HUES64 (cell line): ENCODE measurements around the gene PTPN18.

Experiments used
- H3K27ac ChIP-seq: 2 replicates; pipeline ENCODE4 v1.7.0; 2013; ENCODE audit warnings: low read depth, low read length, inconsistent platforms
- H3K27me3 ChIP-seq: 2 replicates; pipeline ENCODE4 v1.6.1; 2013; ENCODE audit warnings: mild to moderate bottlenecking, low read length; ENCODE audit not compliant: insufficient read depth
- H3K36me3 ChIP-seq: 2 replicates; pipeline ENCODE4 v1.6.1; 2013; ENCODE audit warnings: mild to moderate bottlenecking, low read length; ENCODE audit not compliant: insufficient read depth
- H3K4me1 ChIP-seq: 2 replicates; pipeline ENCODE4 v1.6.1; 2013; ENCODE audit warnings: mild to moderate bottlenecking, low read length, moderate library complexity; ENCODE audit not compliant: insufficient read depth
- H3K4me3 ChIP-seq: 2 replicates; pipeline ENCODE4 v1.5.1; 2013; ENCODE audit warnings: mild to moderate bottlenecking, low read length, moderate library complexity
- H3K9ac ChIP-seq: 2 replicates; pipeline ENCODE4 v1.6.1; 2013; ENCODE audit warnings: mild to moderate bottlenecking, low read depth, low read length
- H3K9me3 ChIP-seq: 2 replicates; pipeline ENCODE4 v1.6.1; 2013; ENCODE audit warnings: low read depth, low read length; ENCODE audit not compliant: insufficient read depth
- WGBS: fragments of 150-250, 120-280 bp; methylation state at CpG from one replicate; pipeline ENCODE4 v1.1.7; 2013; ENCODE audit warnings: missing lambda C conversion rate; 5-methylcytosine and 5-hydroxymethylcytosine counted together

The PTPN18 gene

GRCh38 chr2:130353291-130354138, 2.3 kb upstream of the PTPN18 start:
- peaks cover 42% of the 10 kb centered on the region for H3K27me3 ChIP-seq
- H3K27ac ChIP-seq: no peak overlapping the region
- H3K36me3 ChIP-seq: peaks cover 1% of the 10 kb centered on the region
- H3K4me3 ChIP-seq: no peak overlapping the region
- H3K9ac ChIP-seq: no peak overlapping the region
- 94% methylated on average over 7 of the region's 7 CpGs for WGBS
- peaks cover 8% of the 10 kb centered on the region; the same call in 1 of the 2 replicates for H3K4me1 ChIP-seq
- no peaks in the 10 kb centered on the region for H3K9me3 ChIP-seq

- H3K4me1 ChIP-seq: peaks cover 8% of the 10 kb centered on the region; the same call in 1 of the 2 replicates
- peaks cover 42% of the 10 kb centered on the region for H3K27me3 ChIP-seq
- 65% methylated on average over 1 of the region's 1 CpG for WGBS
- H3K36me3 ChIP-seq: no peaks in the 10 kb centered on the region
- no peak overlapping the region for H3K9ac ChIP-seq
- no peaks in the 10 kb centered on the region for H3K9me3 ChIP-seq
- H3K27ac ChIP-seq: no peak overlapping the region
- no peak overlapping the region for H3K4me3 ChIP-seq
These were observed 1.8 kb upstream of the PTPN18 start for GRCh38 chr2:130354139-130354428.

- Histone ChIP-seq H3K36me3 (no peaks in the 10 kb centered on the region), H3K9ac (peak overlapping the region; percentile 43), H3K27me3 (peaks cover 42% of the 10 kb centered on the region), H3K9me3 (no peaks in the 10 kb centered on the region), H3K4me1 (peaks cover 8% of the 10 kb centered on the region; the same call in 1 of the 2 replicates), H3K27ac (no peak overlapping the region), H3K4me3 (peak overlapping the region; percentile 65)
- 24% methylated on average over 21 of the region's 21 CpGs for WGBS
These were observed 681 bp upstream of the PTPN18 start for GRCh38 chr2:130355172-130355577.

GRCh38 chr2:130357864-130358263, 2.0 kb downstream of the PTPN18 start:
- Histone ChIP-seq H3K4me3 (no peak overlapping the region), H3K36me3 (no peaks in the 10 kb centered on the region), H3K27me3 (peaks cover 42% of the 10 kb centered on the region), H3K9me3 (no peaks in the 10 kb centered on the region), H3K27ac (no peak overlapping the region), H3K4me1 (no peaks in the 10 kb centered on the region), H3K9ac (no peak overlapping the region)
- WGBS: 96% methylated on average over 7 of the region's 7 CpGs

- 0 out of 2 replicates have a peak, but pooled peaks cover 2% of the 10 kb centered on the region for H3K9me3 ChIP-seq
- H3K4me1 ChIP-seq: no peaks in the 10 kb centered on the region
- H3K36me3 ChIP-seq: no peaks in the 10 kb centered on the region
- H3K27ac ChIP-seq: no peak overlapping the region
- WGBS: 92% methylated on average over 33 of the region's 33 CpGs
- no peak overlapping the region for H3K4me3 ChIP-seq
- peaks cover 35% of the 10 kb centered on the region for H3K27me3 ChIP-seq
- H3K9ac ChIP-seq: no peak overlapping the region
These were observed 2.8 kb downstream of the PTPN18 start for GRCh38 chr2:130358420-130359350.

GRCh38 chr2:130359466-130359865, 3.6 kb downstream of the PTPN18 start:
- 83% methylated on average over 5 of the region's 5 CpGs for WGBS
- Histone ChIP-seq H3K4me1 (no peaks in the 10 kb centered on the region), H3K36me3 (no peaks in the 10 kb centered on the region), H3K27ac (no peak overlapping the region), H3K27me3 (peaks cover 28% of the 10 kb centered on the region), H3K9me3 (0 out of 2 replicates have a peak, but pooled peaks cover 2% of the 10 kb centered on the region), H3K9ac (no peak overlapping the region), H3K4me3 (no peak overlapping the region)

GRCh38 chr2:130363479-130363878, 7.6 kb downstream of the PTPN18 start:
- Histone ChIP-seq H3K4me1 (peaks cover under 1% of the 10 kb centered on the region; the same call in 1 of the 2 replicates), H3K9ac (no peak overlapping the region), H3K27me3 (no peaks in the 10 kb centered on the region; the same call in 1 of the 2 replicates), H3K9me3 (0 out of 2 replicates have a peak, but pooled peaks cover 2% of the 10 kb centered on the region), H3K4me3 (no peak overlapping the region), H3K36me3 (no peaks in the 10 kb centered on the region), H3K27ac (no peak overlapping the region)

GRCh38 chr2:130365075-130365474, 9.2 kb downstream of the PTPN18 start:
- Histone ChIP-seq H3K9ac (no peak overlapping the region), H3K4me1 (peaks cover 15% of the 10 kb centered on the region), H3K9me3 (0 out of 2 replicates have a peak, but pooled peaks cover 2% of the 10 kb centered on the region), H3K36me3 (no peaks in the 10 kb centered on the region), H3K27me3 (no peaks in the 10 kb centered on the region; the same call in 1 of the 2 replicates), H3K27ac (no peak overlapping the region), H3K4me3 (no peak overlapping the region)
- WGBS: no CpG with 5 or more reads among the region's 2 CpGs

- 95% methylated on average over 2 of the region's 2 CpGs for WGBS
- H3K36me3 ChIP-seq: no peaks in the 10 kb centered on the region
- H3K27ac ChIP-seq: no peak overlapping the region
- no peak overlapping the region for H3K9ac ChIP-seq
- H3K4me3 ChIP-seq: no peak overlapping the region
- peaks cover 15% of the 10 kb centered on the region for H3K4me1 ChIP-seq
- no peaks in the 10 kb centered on the region; the same call in 1 of the 2 replicates for H3K27me3 ChIP-seq
- 0 out of 2 replicates have a peak, but pooled peaks cover 2% of the 10 kb centered on the region for H3K9me3 ChIP-seq
These were observed 10.1 kb downstream of the PTPN18 start for GRCh38 chr2:130365963-130366362.

- Histone ChIP-seq H3K9me3 (0 out of 2 replicates have a peak, but pooled peaks cover 2% of the 10 kb centered on the region), H3K27me3 (peaks cover 2% of the 10 kb centered on the region; the same call in 1 of the 2 replicates), H3K4me1 (peaks cover 20% of the 10 kb centered on the region), H3K36me3 (no peaks in the 10 kb centered on the region), H3K27ac (no peak overlapping the region), H3K9ac (no peak overlapping the region), H3K4me3 (no peak overlapping the region)
- no CpG with 5 or more reads among the region's 1 CpG for WGBS
These were observed 10.9 kb downstream of the PTPN18 start for GRCh38 chr2:130366720-130367119.

GRCh38 chr2:130368786-130369185, 12.9 kb downstream of the PTPN18 start:
- Histone ChIP-seq H3K4me1 (peaks cover 21% of the 10 kb centered on the region), H3K27me3 (0 out of 2 replicates have a peak, but pooled peaks cover 2% of the 10 kb centered on the region), H3K36me3 (no peaks in the 10 kb centered on the region), H3K4me3 (no peak overlapping the region), H3K9me3 (no peaks in the 10 kb centered on the region), H3K27ac (no peak overlapping the region), H3K9ac (no peak overlapping the region)
- 93% methylated on average over 5 of the region's 5 CpGs for WGBS
